ENCODE data around the gene OSBPL3.

GRCh38 chr7:25009257-25009656 is 29.3 kb upstream of the OSBPL3 start:
- TF ChIP-seq POLR2AphosphoS5 (IDR thresholded peaks at IDR 0.05; ENCODE audit: borderline replicate concordance, low read depth, low read length) (no peak), EZH2 (IDR thresholded peaks at IDR 0.05) (no peak)
